Memory B cell (primary cell): ENCODE measurements around the gene CELF5.

Experiments
- ATAC-seq: fragments of 150-1000 bp; cut with Tn5 transposase; 2 replicates; pipeline ENCODE4 v1.10.0; 2021; ENCODE audit warnings: low read depth, mild to moderate bottlenecking, moderate library complexity
- DNase-seq, 2 donors: peaks; one replicate each; pipeline ENCODE4 v3.0.0; 2022; ENCODE audit warnings: low spot score in 2 of 2
- H3K27ac Mint-ChIP-seq: one replicate; pipeline ENCODE4 v1.8.0; 2022; ENCODE audit warnings: mild to moderate bottlenecking, moderate library complexity, mixed read lengths
- H3K27me3 Mint-ChIP-seq: one replicate; pipeline ENCODE4 v1.8.0; 2022; ENCODE audit warnings: mixed read lengths
- H3K36me3 Mint-ChIP-seq: one replicate; pipeline ENCODE4 v1.8.0; 2022; ENCODE audit warnings: mild to moderate bottlenecking, mixed read lengths
- H3K4me1 Mint-ChIP-seq: one replicate; pipeline ENCODE4 v1.8.0; 2022; ENCODE audit warnings: mixed read lengths
- H3K4me3 Mint-ChIP-seq: one replicate; pipeline ENCODE4 v1.8.0; 2022; ENCODE audit warnings: mild to moderate bottlenecking, moderate library complexity, mixed read lengths
- H3K9me3 Mint-ChIP-seq: one replicate; pipeline ENCODE4 v1.8.0; 2022; ENCODE audit warnings: mixed read lengths

The CELF5 gene

GRCh38 chr19:3254520-3254919 is 30.1 kb downstream of the CELF5 start:
- H3K9me3 Mint-ChIP-seq: peaks cover 11% of the 10 kb centered on the region
- H3K4me1 Mint-ChIP-seq: peaks cover 2% of the 10 kb centered on the region
- no peak overlapping the region for H3K27ac Mint-ChIP-seq
- H3K36me3 Mint-ChIP-seq: peaks cover 10% of the 10 kb centered on the region
- DNase-seq: no peak
- H3K27me3 Mint-ChIP-seq: peaks cover 33% of the 10 kb centered on the region
- ATAC-seq: no peak
- H3K4me3 Mint-ChIP-seq: no peak overlapping the region

GRCh38 chr19:3257071-3257470 is 32.6 kb downstream of the CELF5 start:
- H3K4me1 Mint-ChIP-seq: no peaks in the 10 kb centered on the region
- no peak overlapping the region for H3K4me3 Mint-ChIP-seq
- no peak overlapping the region for H3K27ac Mint-ChIP-seq

GRCh38 chr19:3262362-3262761 is 37.9 kb downstream of the CELF5 start:
- Mint-ChIP-seq H3K27ac (no peak overlapping the region), H3K4me3 (no peak overlapping the region), H3K9me3 (peaks cover 2% of the 10 kb centered on the region), H3K27me3 (peaks cover 12% of the 10 kb centered on the region), H3K36me3 (peaks cover 2% of the 10 kb centered on the region), H3K4me1 (no peaks in the 10 kb centered on the region)
- no peak for DNase-seq
- no peak for ATAC-seq

More at GRCh38 chr19:3257071-3257470, 32.6 kb downstream of the CELF5 start:
- peaks cover 11% of the 10 kb centered on the region for H3K9me3 Mint-ChIP-seq
- no peak for ATAC-seq
- peaks cover 10% of the 10 kb centered on the region for H3K36me3 Mint-ChIP-seq
- DNase-seq: no peak
- peaks cover 24% of the 10 kb centered on the region for H3K27me3 Mint-ChIP-seq

GRCh38 chr19:3263866-3264265 is 39.4 kb downstream of the CELF5 start:
- Mint-ChIP-seq H3K36me3 (peaks cover 2% of the 10 kb centered on the region), H3K9me3 (peaks cover 2% of the 10 kb centered on the region), H3K27ac (no peak overlapping the region), H3K4me3 (no peak overlapping the region), H3K4me1 (no peaks in the 10 kb centered on the region), H3K27me3 (peaks cover 19% of the 10 kb centered on the region)
- DNase-seq: no peak
- ATAC-seq: no peak

- DNase-seq (no peak), ATAC-seq (no peak)
- Mint-ChIP-seq H3K27ac (no peak overlapping the region), H3K9me3 (peaks cover 2% of the 10 kb centered on the region), H3K36me3 (peaks cover 2% of the 10 kb centered on the region), H3K27me3 (peaks cover 22% of the 10 kb centered on the region), H3K4me3 (no peak overlapping the region), H3K4me1 (no peaks in the 10 kb centered on the region)
Observed at GRCh38 chr19:3265432-3265831, 41.0 kb downstream of the CELF5 start.

GRCh38 chr19:3266092-3266693 is 41.7 kb downstream of the CELF5 start:
- Mint-ChIP-seq H3K27me3 (peaks cover 23% of the 10 kb centered on the region), H3K9me3 (peaks cover 2% of the 10 kb centered on the region), H3K27ac (no peak overlapping the region), H3K4me3 (no peak overlapping the region), H3K36me3 (peaks cover 2% of the 10 kb centered on the region), H3K4me1 (no peaks in the 10 kb centered on the region)
- DNase-seq (no peak), ATAC-seq (no peak)

- Mint-ChIP-seq H3K27me3 (peaks cover 27% of the 10 kb centered on the region), H3K36me3 (peaks cover 6% of the 10 kb centered on the region), H3K9me3 (peaks cover 2% of the 10 kb centered on the region), H3K27ac (no peak overlapping the region), H3K4me3 (no peak overlapping the region), H3K4me1 (no peaks in the 10 kb centered on the region)
- DNase-seq: no peak
- ATAC-seq: no peak
Observed at GRCh38 chr19:3266792-3267514, 42.5 kb downstream of the CELF5 start.

GRCh38 chr19:3268326-3268725 is 43.9 kb downstream of the CELF5 start:
- H3K4me3 Mint-ChIP-seq: no peak overlapping the region
- peaks cover 3% of the 10 kb centered on the region for H3K9me3 Mint-ChIP-seq
- no peak for ATAC-seq
- no peak overlapping the region for H3K27ac Mint-ChIP-seq
- no peak for DNase-seq
- H3K4me1 Mint-ChIP-seq: no peaks in the 10 kb centered on the region
- peaks cover 29% of the 10 kb centered on the region for H3K27me3 Mint-ChIP-seq
- peaks cover 8% of the 10 kb centered on the region for H3K36me3 Mint-ChIP-seq

GRCh38 chr19:3268763-3269162 is 44.3 kb downstream of the CELF5 start:
- Mint-ChIP-seq H3K4me1 (no peaks in the 10 kb centered on the region), H3K9me3 (peaks cover 3% of the 10 kb centered on the region), H3K27me3 (peaks cover 32% of the 10 kb centered on the region), H3K36me3 (peaks cover 8% of the 10 kb centered on the region), H3K27ac (no peak overlapping the region), H3K4me3 (no peak overlapping the region)
- no peak for ATAC-seq
- no peak for DNase-seq

GRCh38 chr19:3269916-3270671 is 45.6 kb downstream of the CELF5 start:
- no peak overlapping the region for H3K27ac Mint-ChIP-seq
- H3K27me3 Mint-ChIP-seq: peaks cover 39% of the 10 kb centered on the region
- no peak overlapping the region for H3K4me3 Mint-ChIP-seq
- ATAC-seq (no peak), DNase-seq (no peak)
- peaks cover 3% of the 10 kb centered on the region for H3K9me3 Mint-ChIP-seq
- peaks cover 4% of the 10 kb centered on the region for H3K4me1 Mint-ChIP-seq
- peaks cover 8% of the 10 kb centered on the region for H3K36me3 Mint-ChIP-seq

- Mint-ChIP-seq H3K4me1 (peaks cover 8% of the 10 kb centered on the region), H3K36me3 (peaks cover 11% of the 10 kb centered on the region), H3K27ac (no peak overlapping the region), H3K9me3 (peaks cover 4% of the 10 kb centered on the region), H3K4me3 (no peak overlapping the region), H3K27me3 (peaks cover 44% of the 10 kb centered on the region)
- no peak for DNase-seq
- no peak for ATAC-seq
Observed at GRCh38 chr19:3270902-3271301, 46.4 kb downstream of the CELF5 start.

- no peak for DNase-seq
- no peak for ATAC-seq
- Mint-ChIP-seq H3K4me1 (peaks cover 8% of the 10 kb centered on the region), H3K36me3 (peaks cover 9% of the 10 kb centered on the region), H3K9me3 (peaks cover 3% of the 10 kb centered on the region), H3K27ac (no peak overlapping the region), H3K4me3 (no peak overlapping the region), H3K27me3 (peaks cover 45% of the 10 kb centered on the region)
Observed at GRCh38 chr19:3272401-3272931, 48.0 kb downstream of the CELF5 start.

- H3K4me3 Mint-ChIP-seq: no peak overlapping the region
- no peak for DNase-seq
- peaks cover 3% of the 10 kb centered on the region for H3K9me3 Mint-ChIP-seq
- H3K36me3 Mint-ChIP-seq: peaks cover 9% of the 10 kb centered on the region
- peaks cover 42% of the 10 kb centered on the region for H3K27me3 Mint-ChIP-seq
- H3K4me1 Mint-ChIP-seq: peaks cover 8% of the 10 kb centered on the region
- no peak overlapping the region for H3K27ac Mint-ChIP-seq
- no peak for ATAC-seq
Observed at GRCh38 chr19:3272952-3273351, 48.5 kb downstream of the CELF5 start.

GRCh38 chr19:3274245-3274941 is 49.9 kb downstream of the CELF5 start:
- Mint-ChIP-seq H3K27me3 (peaks cover 44% of the 10 kb centered on the region), H3K4me1 (peaks cover 8% of the 10 kb centered on the region)

More at GRCh38 chr19:3274245-3274941, 49.9 kb downstream of the CELF5 start:
- ATAC-seq (no peak), DNase-seq (no peak)
- Mint-ChIP-seq H3K4me3 (no peak overlapping the region), H3K36me3 (peaks cover 9% of the 10 kb centered on the region), H3K9me3 (peaks cover 3% of the 10 kb centered on the region), H3K27ac (no peak overlapping the region)
